Stimulated activated CD4-positive, alpha-beta T cell treated with anti-CD3 and anti-CD28 coated beads, Interleukin-4, amount 100 ng/mL, for 48 hours (primary cell): ENCODE measurements around the gene HOXC9.

ENCODE experiments used
- DNase-seq, 2 donors: peaks; one replicate each; pipeline ENCODE4 v3.0.0-alpha.2; 2020; ENCODE audit warnings: low read depth in 2 of 2

The HOXC9 gene

GRCh38 chr12:53976172-53976822 lies 23.7 kb upstream of the HOXC9 start:
- DNase-seq, result no peak

DNA sequence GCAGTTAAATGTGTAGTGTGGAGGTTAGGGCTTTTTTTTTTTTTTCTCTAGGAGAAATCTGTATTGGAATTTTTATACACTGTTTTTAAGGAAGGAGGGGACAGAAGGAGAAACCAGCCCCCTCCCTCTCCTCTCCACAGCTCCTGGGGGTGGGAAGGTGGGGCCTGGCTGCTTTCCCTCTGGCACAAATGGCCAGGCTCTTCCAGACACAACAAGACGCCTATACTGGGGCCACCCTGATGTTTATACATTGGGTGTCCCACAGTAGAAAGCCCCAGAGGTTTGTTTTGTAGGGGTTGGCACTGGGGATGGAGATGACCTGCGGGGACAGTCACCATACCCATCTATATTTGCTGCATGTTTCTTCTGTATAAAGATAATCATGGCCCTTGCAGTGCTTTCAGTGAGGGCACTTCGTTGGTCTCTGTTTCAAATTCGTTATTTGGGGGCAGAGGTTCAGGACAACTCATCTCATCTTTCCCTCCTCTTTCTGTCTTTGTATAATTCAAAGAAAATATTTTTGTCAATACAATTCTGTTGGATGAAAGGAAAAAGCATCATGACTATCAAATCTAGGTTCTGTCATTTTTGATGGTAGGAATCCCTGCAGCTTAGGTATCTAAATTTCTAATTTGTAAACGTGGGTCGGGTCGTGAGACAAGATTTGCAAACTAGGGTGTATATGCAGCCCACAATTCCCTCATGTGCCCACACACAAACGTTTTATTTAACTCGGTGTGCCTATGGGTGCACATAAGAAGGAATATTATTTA lies 23.0 kb upstream of the HOXC9 start:
- DNase-seq, result no peak

GRCh38 chr12:53977596-53978445 lies 22.1 kb upstream of the HOXC9 start:
- no peak for DNase-seq

- no peak for DNase-seq
These were observed 21.2 kb upstream of the HOXC9 start for GRCh38 chr12:53978477-53979356.

GRCh38 chr12:53980104-53980801 lies 19.7 kb upstream of the HOXC9 start:
- no peak for DNase-seq

DNA sequence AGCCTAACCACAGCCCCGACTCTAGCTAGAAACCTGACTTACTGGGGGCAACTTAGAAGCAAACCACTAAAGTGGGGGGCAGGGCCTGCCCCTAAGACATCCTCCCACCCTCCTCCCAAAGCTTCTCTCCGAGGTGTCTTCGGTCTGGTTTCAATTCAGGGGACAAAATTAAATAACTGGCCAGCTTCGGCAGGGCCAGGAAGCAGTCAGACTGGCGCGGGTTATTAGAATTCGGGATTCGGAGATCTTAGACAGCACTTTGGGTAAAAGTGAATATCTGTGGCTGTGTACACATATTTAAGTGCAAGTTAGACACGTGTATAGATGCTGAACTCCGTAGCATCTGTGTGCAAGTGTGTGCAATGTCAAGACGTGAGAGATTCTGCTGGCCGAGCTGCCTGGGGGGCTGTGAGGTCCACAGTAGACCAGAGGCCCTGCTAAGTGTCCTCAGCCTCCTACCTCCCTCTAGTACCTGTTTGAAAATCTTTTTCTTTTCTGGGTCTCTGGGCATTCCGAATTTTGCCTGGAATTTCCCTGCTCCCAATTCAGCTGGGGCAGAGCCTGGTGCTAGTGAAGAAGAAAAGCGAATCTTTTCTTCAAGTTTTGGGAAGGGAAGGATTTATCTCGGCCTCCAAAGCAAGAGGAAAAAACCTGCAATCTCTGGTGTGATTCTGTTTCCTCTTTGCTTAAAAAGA lies 19.0 kb upstream of the HOXC9 start:
- DNase-seq, result no peak

DNA sequence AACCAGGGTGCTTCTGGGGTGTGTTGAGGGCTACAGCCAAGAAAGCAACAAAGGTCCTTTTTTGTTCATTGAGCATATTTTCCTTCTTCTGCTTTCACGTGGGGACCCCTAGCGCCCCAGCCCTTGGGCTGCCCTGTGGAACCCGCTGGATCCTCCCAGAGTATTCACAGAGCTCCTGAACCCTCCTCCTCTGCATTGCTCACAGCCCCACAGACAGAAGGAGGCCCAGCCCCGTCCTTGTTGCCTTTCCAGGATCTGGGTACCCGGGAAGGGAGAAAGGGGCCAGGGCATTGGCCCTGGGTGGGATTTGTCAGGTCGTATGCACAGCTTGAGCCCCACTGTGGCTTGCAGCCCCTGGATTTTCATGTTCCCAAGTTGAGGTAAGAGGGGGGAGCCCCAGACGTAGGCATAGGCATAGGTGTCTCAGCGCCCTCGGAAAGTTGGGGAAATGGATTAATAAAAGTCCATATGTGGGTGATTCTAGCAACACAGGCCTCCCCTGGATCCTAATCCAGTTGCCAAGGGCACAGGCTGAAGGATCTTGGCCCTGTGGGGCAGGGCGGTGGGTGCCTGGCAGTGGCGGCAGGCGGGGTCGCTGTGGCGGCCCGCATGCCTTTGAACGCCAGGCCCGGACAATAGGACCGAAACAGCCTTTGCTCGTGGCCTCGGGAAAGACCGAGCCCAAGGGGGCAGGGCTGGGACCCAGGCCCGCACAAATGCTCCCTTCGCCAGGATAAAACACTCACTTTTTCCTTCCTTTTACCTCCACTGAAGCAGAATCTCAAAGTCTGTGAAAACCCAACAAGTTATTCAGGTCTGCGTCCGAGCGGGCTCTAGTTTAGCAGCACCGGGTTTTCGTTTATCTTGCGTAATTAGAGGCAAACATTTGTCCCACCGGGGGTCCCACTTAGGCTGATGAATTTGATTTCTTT lies 18.1 kb upstream of the HOXC9 start:
- DNase-seq, result no peak

DNA sequence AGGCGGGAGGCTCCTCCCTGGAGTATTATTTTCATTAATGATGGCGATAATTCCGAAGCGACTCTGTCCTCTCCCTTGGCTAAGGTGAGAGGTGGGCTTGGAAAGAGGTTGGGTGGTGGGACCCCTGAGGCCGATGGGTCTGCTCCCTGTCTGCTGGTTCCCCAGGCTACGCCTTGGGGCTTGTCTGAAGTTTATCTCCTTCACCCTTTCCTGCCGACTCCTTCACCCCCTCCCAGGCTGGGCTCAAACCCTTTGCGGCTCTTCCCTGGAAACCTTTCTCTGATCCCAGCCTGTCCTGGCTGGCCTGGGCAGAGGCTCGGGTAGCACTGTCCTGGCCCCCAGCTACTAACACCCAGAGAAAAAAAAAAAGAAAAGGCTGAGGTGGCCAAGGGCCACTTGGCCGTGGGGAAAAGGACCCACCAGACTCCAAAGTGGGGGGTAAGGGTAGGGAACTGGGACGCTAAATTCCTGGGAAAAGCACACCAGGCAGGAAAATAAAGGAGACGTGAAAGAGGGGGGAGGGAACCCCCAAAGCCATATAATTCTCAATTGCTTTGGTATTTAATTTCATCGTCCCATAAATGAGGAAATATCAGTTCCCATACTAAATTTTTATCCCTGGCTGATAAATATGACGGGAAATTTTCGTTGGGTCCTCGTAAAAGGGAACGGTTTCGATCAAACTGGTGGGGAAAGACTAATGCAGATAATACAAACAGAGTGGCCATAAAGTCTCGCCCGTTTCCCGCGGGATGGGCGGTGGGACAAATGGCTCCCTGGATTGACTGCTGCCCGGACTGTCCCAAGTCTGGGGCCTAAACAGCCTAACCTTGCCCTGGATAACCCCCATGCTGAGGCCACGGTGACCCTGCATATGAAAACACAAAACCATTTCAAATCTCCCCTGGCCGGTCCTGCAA lies 17.1 kb upstream of the HOXC9 start:
- no peak for DNase-seq

DNA sequence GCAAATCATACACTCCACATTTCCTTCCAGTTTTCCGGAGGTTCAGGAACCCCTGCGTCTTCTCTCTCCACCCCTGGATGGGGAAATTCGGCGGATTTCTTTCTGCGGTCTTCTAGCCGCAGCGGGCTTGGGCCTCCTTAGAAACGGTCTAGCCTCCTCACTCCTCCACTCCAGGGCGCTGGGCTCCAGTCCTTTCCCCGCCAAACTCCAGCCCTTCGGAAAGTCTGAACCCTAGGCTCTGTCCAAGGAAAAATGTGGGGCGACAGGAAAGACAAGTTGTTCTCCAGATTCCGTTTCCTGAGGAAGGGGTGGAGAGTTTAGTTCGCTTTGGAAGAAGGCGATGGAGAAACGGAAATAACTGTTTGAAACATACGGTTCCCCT lies 16.4 kb upstream of the HOXC9 start:
- DNase-seq, result no peak

DNA sequence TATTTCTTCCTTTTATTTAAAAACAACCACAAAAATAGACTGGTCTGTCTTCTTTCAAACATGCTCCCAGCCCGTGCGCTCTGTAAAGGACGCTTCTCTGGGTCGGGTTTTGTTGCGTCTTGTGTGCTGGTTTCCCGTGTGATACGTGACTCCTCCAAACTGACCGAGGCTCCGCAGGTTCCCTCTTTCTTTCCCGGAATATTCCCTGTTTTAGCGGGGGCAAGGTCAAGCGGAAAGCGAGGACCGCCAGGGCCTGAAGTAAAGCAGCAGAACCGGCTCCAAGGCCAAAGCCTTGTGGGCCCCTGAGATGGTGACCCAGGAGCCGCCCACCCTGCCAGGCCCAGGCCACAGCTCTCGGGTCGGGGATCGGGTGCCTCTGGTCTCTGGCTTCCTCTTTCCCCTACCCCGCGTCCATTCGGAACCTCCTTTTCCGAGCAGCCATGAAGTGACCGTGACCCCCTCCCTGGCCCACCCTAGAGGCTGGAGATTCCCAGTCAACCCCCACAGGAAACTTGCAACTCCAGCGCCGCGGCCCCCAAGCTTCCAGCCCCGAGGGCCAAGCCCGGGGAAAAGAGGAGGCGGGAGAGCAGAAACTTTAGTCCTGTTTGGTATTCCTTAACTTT lies 15.9 kb upstream of the HOXC9 start:
- DNase-seq, result no peak

DNA sequence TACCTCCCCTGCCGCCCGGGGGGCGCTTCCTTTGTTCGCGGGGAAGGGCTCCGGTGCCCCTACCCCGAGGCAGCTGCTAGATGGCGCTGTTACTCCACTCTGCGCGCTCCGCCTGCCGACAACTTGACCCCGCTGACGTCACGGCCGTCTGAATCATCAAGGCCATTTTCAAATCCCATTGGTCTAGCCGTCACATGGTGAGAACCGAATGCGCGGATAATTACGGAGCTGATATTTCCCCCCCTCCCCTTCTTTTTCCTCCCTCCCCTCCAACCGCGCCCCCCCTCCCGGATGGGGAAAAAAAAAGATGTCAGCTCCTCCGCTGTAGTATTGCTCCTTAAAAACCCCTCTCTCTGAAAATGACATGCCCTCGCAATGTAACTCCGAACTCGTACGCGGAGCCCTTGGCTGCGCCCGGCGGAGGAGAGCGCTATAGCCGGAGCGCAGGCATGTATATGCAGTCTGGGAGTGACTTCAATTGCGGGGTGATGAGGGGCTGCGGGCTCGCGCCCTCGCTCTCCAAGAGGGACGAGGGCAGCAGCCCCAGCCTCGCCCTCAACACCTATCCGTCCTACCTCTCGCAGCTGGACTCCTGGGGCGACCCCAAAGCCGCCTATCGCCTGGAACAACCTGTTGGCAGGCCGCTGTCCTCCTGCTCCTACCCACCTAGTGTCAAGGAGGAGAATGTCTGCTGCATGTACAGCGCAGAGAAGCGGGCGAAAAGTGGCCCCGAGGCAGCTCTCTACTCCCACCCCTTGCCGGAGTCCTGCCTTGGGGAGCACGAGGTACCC lies 14.9 kb upstream of the HOXC9 start, which contains the start of gene HOXC10:
HOXC10 (plus strand) TSS at position 246 of the 791 bp plus-strand sequence; CDS start at position 360, 114 bp downstream.
- peak; percentile 81 to 90 for DNase-seq

DNA sequence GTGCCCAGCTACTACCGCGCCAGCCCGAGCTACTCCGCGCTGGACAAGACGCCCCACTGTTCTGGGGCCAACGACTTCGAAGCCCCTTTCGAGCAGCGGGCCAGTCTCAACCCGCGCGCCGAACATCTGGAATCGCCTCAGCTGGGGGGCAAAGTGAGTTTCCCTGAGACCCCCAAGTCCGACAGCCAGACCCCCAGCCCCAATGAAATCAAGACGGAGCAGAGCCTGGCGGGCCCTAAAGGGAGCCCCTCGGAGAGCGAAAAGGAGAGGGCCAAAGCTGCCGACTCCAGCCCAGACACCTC lies 14.3 kb upstream of the HOXC9 start:
- DNase-seq, result no peak

GRCh38 chr12:53985994-53986685 lies 13.8 kb upstream of the HOXC9 start:
- DNase-seq, result no peak

GRCh38 chr12:53986686-53987483 lies 13.1 kb upstream of the HOXC9 start:
- no peak for DNase-seq

GRCh38 chr12:53987787-53988230 lies 12.2 kb upstream of the HOXC9 start:
- DNase-seq, result no peak
